CD4-positive, alpha-beta T cell (primary cell): ENCODE measurements around the gene ACADSB. TPM values are rescaled to one million over a fixed set of nuclear protein-coding genes. Genes with fewer than 3 reads are reported as not detected.

Source experiments
- ATAC-seq: fragments of 200-7000 bp; cut with Tn5 transposase; one replicate; pipeline ENCODE4 v1.10.0; 2022; ENCODE audit warnings: mild to moderate bottlenecking; ENCODE audit not compliant: poor library complexity
- CTCF ChIA-PET: fragments of 350-600 bp; sonication (Branson Sonifier 250); formaldehyde crosslinking; loops from one replicate; lab custom pipeline; 2021; ENCODE audit warnings: antibody characterized with exemption, inconsistent platforms; lab: Charles Lee
- POLR2A ChIA-PET: fragments of 350-600 bp; sonication (Branson Sonifier 250); formaldehyde crosslinking; loops from one replicate; lab custom pipeline; 2021; ENCODE audit warnings: antibody characterized with exemption, inconsistent platforms; lab: Charles Lee
- DNase-seq, 14 experiments: peaks; one replicate each; pipeline ENCODE4 v3.0.0-alpha.2; 2013 to 2020; ENCODE audit warnings: mixed read lengths in 2 of 14
- H3K27ac ChIP-seq, 2 donors: one replicate each; pipeline versions ENCODE4 v1.5.1 to v1.7.0; 2013; ENCODE audit warnings: low read length in 2 of 2, low read depth in 1 of 2, mild to moderate bottlenecking in 1 of 2
- H3K27me3 ChIP-seq, 2 experiments: 1 replicate in 1 of 2; 2 replicates in 1 of 2; pipeline versions ENCODE4 v1.6.1 to v1.7.0; 2013; ENCODE audit warnings: low read length in 2 of 2, control low read depth in 1 of 2, mild to moderate bottlenecking in 1 of 2, moderate library complexity in 1 of 2; ENCODE audit not compliant: insufficient read depth in 2 of 2, control insufficient read depth in 1 of 2
- H3K36me3 ChIP-seq: one replicate; pipeline ENCODE4 v1.6.1; 2013; ENCODE audit warnings: low read length, control low read depth; ENCODE audit not compliant: insufficient read depth
- H3K4me1 ChIP-seq: one replicate; pipeline ENCODE4 v1.6.1; 2013; ENCODE audit warnings: low read length, control low read depth; ENCODE audit not compliant: insufficient read depth
- H3K4me3 ChIP-seq: one replicate; pipeline ENCODE4 v1.5.1; 2013; ENCODE audit warnings: mild to moderate bottlenecking, low read length, moderate library complexity
- H3K9me3 ChIP-seq, 2 experiments: 1 replicate in 1 of 2; 2 replicates in 1 of 2; pipeline versions ENCODE4 v1.6.1 to v1.7.0; 2013; ENCODE audit warnings: low read length in 2 of 2, mild to moderate bottlenecking in 2 of 2, control low read depth in 1 of 2, moderate library complexity in 1 of 2; ENCODE audit not compliant: control insufficient read depth in 1 of 2, insufficient read depth in 1 of 2
- H3K27ac Mint-ChIP-seq: one replicate; pipeline ENCODE4 v1.8.0; 2020; ENCODE audit warnings: mixed read lengths
- H3K27me3 Mint-ChIP-seq: one replicate; pipeline ENCODE4 v1.8.0; 2021; ENCODE audit warnings: mixed read lengths
- H3K36me3 Mint-ChIP-seq: one replicate; pipeline ENCODE4 v1.8.0; 2021; ENCODE audit warnings: low read depth, mixed read lengths
- H3K4me1 Mint-ChIP-seq: one replicate; pipeline ENCODE4 v1.8.0; 2021; ENCODE audit warnings: low read depth, mixed read lengths
- H3K4me3 Mint-ChIP-seq: one replicate; pipeline ENCODE4 v1.8.0; 2020; ENCODE audit warnings: mild to moderate bottlenecking, mixed read lengths
- H3K9me3 Mint-ChIP-seq: one replicate; pipeline ENCODE4 v1.8.0; 2020; ENCODE audit warnings: mixed read lengths
- CTCF ChIP-seq: fragments of 200-600 bp; IDR thresholded peaks from one replicate; pipeline ENCODE4 v1.8.0; 2022; ENCODE audit warnings: antibody characterized with exemption, mild to moderate bottlenecking
- intact Hi-C, 2 experiments: fragments of 100-400 bp; cut with DNase I in 1 of 2; cut with micrococcal nuclease in 1 of 2; formaldehyde crosslinking; loops; one replicate each; pipeline versions ENCODE4 v1.15.1 to v1.9.0; 2023 to 2025; cut with DNase I, micrococcal nuclease
- total RNA-seq, 174 experiments: library from RNA in 2 of 174; stranded (reverse) in 2 of 174; gene quantifications; one replicate each; pipeline ENCODE4 v1.2.3 and lab custom pipeline; 2021 to 2026

ACADSB gene
- total RNA-seq, 2 experiments from 2014 or later = 16.6 to 17.9 TPM

GRCh38 chr10:123045961-123046731 lies 37.3 kb downstream of the ACADSB start:
- no peak for ATAC-seq

GRCh38 chr10:123057968-123058367 lies 49.2 kb downstream of the ACADSB start:
- no peaks in the 10 kb centered on the region for H3K9me3 Mint-ChIP-seq
- H3K36me3 Mint-ChIP-seq = peaks cover 31% of the 10 kb centered on the region
- ChIA-PET CTCF (no interaction called here), POLR2A (no interaction called here)
- no peak overlapping the region for H3K4me3 Mint-ChIP-seq
- Histone ChIP-seq H3K4me3 (no peak overlapping the region), H3K9me3 (no peaks in the 10 kb centered on the region), H3K27ac (no peak overlapping the region), H3K4me1 (no peaks in the 10 kb centered on the region), H3K27me3 (no peaks in the 10 kb centered on the region), H3K36me3 (peaks cover 12% of the 10 kb centered on the region)
- DNase-seq = no peak
- ATAC-seq = no peak
- H3K27me3 Mint-ChIP-seq = peaks cover 3% of the 10 kb centered on the region
- no peaks in the 10 kb centered on the region for H3K4me1 Mint-ChIP-seq
- no peak for TF ChIP-seq CTCF
- H3K27ac Mint-ChIP-seq = no peak overlapping the region
- intact Hi-C loops = no loop called here

More at GRCh38 chr10:123045961-123046731, 37.3 kb downstream of the ACADSB start:
- peaks cover 77% of the 10 kb centered on the region for H3K36me3 Mint-ChIP-seq
- TF ChIP-seq CTCF = no peak
- H3K4me1 Mint-ChIP-seq = no peaks in the 10 kb centered on the region
- no peak overlapping the region for H3K4me3 ChIP-seq
- no peaks in the 10 kb centered on the region for H3K27me3 ChIP-seq
- no peaks in the 10 kb centered on the region for H3K27me3 Mint-ChIP-seq
- no peak overlapping the region for H3K4me3 Mint-ChIP-seq
- no peaks in the 10 kb centered on the region for H3K9me3 ChIP-seq
- no peak for DNase-seq
- intact Hi-C loops = no loop called here
- H3K4me1 ChIP-seq = no peaks in the 10 kb centered on the region
- no peak overlapping the region for H3K27ac Mint-ChIP-seq
- H3K27ac ChIP-seq = no peak overlapping the region
- ChIA-PET CTCF (interaction anchor here (1.1 to 1.9 kb wide), 2 partner anchors 66 to 87 kb away, joined by 3 to 6 read pairs; partner anchors contain the start of gene PSTK), POLR2A (no interaction called here)
- H3K36me3 ChIP-seq = peaks cover 39% of the 10 kb centered on the region
- H3K9me3 Mint-ChIP-seq = no peaks in the 10 kb centered on the region

- ChIA-PET POLR2A (no interaction called here), CTCF (no interaction called here)
- Mint-ChIP-seq H3K9me3 (no peaks in the 10 kb centered on the region), H3K36me3 (no peaks in the 10 kb centered on the region), H3K4me3 (no peak overlapping the region), H3K4me1 (no peaks in the 10 kb centered on the region), H3K27me3 (peaks cover 18% of the 10 kb centered on the region), H3K27ac (no peak overlapping the region)
- no peak overlapping the region for H3K4me3 ChIP-seq
- H3K27ac ChIP-seq = no peak overlapping the region
- H3K9me3 ChIP-seq = no peaks in the 10 kb centered on the region
- no peak for TF ChIP-seq CTCF
- no peak for ATAC-seq
- no peak for DNase-seq
- intact Hi-C loops = no loop called here
- no peaks in the 10 kb centered on the region for H3K36me3 ChIP-seq
- H3K4me1 ChIP-seq = no peaks in the 10 kb centered on the region
- peaks cover 2 to 16% of the 10 kb centered on the region in 2 experiments for H3K27me3 ChIP-seq
These were observed 53.1 kb downstream of the ACADSB start for GRCh38 chr10:123061865-123062264.
